BJ (cell line): Measurements from ENCODE around the gene GADD45B. TPM values are rescaled to one million over a fixed set of nuclear protein-coding genes. Genes with fewer than 3 reads are reported as not detected.

Experiments
- CTCF ChIA-PET: fragments of 350-600 bp; formaldehyde crosslinking; extraction: SDS; loops from one replicate; lab custom pipeline; 2021; ENCODE audit warnings: antibody characterized with exemption, inconsistent platforms; lab: Yijun Ruan, JAX
- POLR2A ChIA-PET: fragments of 300-600 bp; sonication (Branson Sonifier 250); formaldehyde crosslinking; extraction: SDS; loops from one replicate; lab custom pipeline; 2021; ENCODE audit warnings: antibody characterized with exemption; lab: Charles Lee
- DNase-seq: peaks from one replicate; pipeline ENCODE4 v3.0.0-alpha.2; 2011; ENCODE audit warnings: low read depth
- H3K27me3 ChIP-seq: 2 replicates; pipeline ENCODE4 v1.6.0; 2011; ENCODE audit warnings: low read length; ENCODE audit not compliant: control insufficient read depth, insufficient read depth
- H3K36me3 ChIP-seq: 2 replicates; pipeline ENCODE4 v1.5.1; 2011; ENCODE audit warnings: low read length; ENCODE audit not compliant: control insufficient read depth, insufficient read depth
- H3K4me3 ChIP-seq: 2 replicates; pipeline ENCODE4 v1.5.1; 2011; ENCODE audit warnings: low read depth, mild to moderate bottlenecking, control low read depth, low read length
- CTCF ChIP-seq: IDR thresholded peaks from 2 replicates; pipeline ENCODE4 v1.5.1; 2011; ENCODE audit warnings: low read depth, mild to moderate bottlenecking, control low read depth, inconsistent platforms, low read length, moderate library complexity; ENCODE audit not compliant: insufficient read depth
- polyA plus RNA-seq: library from polyadenylated mRNA; depleted of rRNA; stranded (reverse); fragments of >200 nt; gene quantifications from 2 replicates; pipeline ENCODE4 v1.2.3, GENCODE V29; 2011

Gene GADD45B
- polyA plus RNA-seq, 1 experiment: 69.8 TPM

DNA sequence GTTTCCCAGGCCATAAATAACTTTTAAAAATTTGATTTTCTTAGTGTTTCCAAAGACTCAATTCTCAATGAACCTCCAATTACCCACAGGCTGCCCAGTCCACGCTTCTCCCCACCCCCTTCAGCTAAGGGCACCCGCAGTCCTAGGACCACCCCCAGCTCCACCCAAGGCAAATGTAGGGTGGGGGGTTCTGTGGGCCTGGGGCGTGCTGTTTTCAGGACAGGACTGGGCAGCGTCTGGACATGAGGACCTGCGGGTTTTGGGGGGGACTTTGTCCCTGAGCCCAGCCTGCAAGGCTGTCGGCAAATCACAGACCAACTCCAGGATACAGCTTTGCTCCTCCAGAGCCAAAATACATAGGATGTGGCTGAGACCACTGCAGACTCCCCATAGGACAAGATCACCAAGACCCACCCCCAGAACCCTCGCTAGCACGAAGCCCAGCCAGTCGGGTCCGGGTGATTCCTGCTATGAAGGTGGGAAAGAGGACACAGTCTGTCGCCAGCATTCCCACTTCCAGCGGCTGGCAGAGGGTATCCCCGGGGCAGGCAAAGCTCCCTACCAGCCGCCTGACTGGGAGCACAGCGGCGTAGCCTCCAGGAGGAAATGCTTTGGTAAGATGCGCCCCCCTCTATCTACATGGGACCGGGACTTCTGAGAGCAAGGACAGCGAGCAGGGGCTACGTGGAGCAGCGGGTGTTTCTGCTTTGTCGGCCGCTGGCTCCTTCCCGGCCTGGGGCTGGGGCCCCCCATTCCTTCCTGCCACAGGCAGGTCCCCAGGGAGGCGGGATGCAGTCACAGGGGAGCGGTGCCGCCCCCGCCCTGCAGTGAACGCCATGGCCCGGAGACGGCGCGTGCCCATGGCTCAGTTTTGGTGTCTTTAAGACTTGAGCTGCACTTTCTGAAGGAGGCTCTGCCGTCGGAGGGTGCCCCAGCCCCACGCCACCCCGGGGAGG is 46.9 kb upstream of the GADD45B start:
- no peak for DNase-seq
- ChIA-PET CTCF (interaction anchor here (1.0 to 1.2 kb wide), 3 partner anchors 9 to 189 kb away, joined by 3 to 4 read pairs (median 3); no protein-coding TSS in a partner anchor), POLR2A (interaction anchor here (0.6 kb wide), 1 partner anchor 185 kb away, joined by 3 read pairs; no protein-coding TSS in a partner anchor)
- Histone ChIP-seq H3K4me3 (no peak overlapping the region), H3K27me3 (no peaks in the 10 kb centered on the region), H3K36me3 (peaks cover 17% of the 10 kb centered on the region)
- TF ChIP-seq CTCF: no peak

DNA sequence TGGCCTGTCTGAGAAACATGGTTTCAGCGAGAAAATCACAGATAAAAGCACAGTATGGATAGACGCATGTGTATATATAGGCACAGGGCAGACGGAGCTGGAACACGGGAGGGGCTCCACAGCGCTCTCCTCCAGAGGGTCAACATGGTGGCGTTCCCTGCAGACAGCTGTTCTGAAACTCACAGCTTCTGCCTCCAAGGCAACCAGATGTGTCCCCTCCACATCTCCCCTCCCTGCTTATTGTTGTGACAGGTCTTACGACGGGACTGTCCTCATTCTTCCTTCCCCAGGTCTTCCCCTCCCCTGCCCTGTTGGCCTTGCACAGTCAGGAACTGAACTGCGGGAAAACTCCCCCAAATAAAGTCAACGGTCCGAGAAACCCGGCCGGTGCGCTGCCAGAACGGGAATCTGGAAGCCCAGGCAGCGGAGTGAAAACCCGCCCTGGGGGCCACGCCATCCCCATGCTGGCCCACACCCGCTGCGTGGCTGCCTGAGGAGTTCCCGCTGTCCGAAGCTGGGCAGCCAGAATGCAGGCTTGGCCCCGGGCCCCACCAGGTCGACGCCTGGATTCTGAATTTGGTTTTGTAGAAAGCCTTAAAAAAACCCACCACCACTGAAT is 45.9 kb upstream of the GADD45B start:
- DNase-seq: no peak
- TF ChIP-seq CTCF: no peak
- Histone ChIP-seq H3K27me3 (no peaks in the 10 kb centered on the region), H3K36me3 (peaks cover 22% of the 10 kb centered on the region), H3K4me3 (no peak overlapping the region)
- ChIA-PET POLR2A (no interaction called here), CTCF (interaction anchor here (1.0 kb wide), 2 partner anchors 13 to 181 kb away, joined by 3 read pairs; no protein-coding TSS in a partner anchor)

GRCh38 chr19:2431318-2432055 is 44.4 kb upstream of the GADD45B start:
- POLR2A ChIA-PET: no interaction called here
- no peaks in the 10 kb centered on the region for H3K27me3 ChIP-seq
- H3K36me3 ChIP-seq: peaks cover 18% of the 10 kb centered on the region
- CTCF ChIA-PET: no interaction called here
- no peak for DNase-seq
- no peak overlapping the region for H3K4me3 ChIP-seq
- no peak for TF ChIP-seq CTCF

GRCh38 chr19:2432131-2432848 is 43.6 kb upstream of the GADD45B start:
- H3K4me3 ChIP-seq: no peak overlapping the region
- no peak for TF ChIP-seq CTCF
- H3K36me3 ChIP-seq: peaks cover 21% of the 10 kb centered on the region
- no peaks in the 10 kb centered on the region for H3K27me3 ChIP-seq
- ChIA-PET CTCF (no interaction called here), POLR2A (no interaction called here)
- DNase-seq: no peak
